Measurements from ENCODE around the gene CBFA2T2.

Gene CBFA2T2

DNA sequence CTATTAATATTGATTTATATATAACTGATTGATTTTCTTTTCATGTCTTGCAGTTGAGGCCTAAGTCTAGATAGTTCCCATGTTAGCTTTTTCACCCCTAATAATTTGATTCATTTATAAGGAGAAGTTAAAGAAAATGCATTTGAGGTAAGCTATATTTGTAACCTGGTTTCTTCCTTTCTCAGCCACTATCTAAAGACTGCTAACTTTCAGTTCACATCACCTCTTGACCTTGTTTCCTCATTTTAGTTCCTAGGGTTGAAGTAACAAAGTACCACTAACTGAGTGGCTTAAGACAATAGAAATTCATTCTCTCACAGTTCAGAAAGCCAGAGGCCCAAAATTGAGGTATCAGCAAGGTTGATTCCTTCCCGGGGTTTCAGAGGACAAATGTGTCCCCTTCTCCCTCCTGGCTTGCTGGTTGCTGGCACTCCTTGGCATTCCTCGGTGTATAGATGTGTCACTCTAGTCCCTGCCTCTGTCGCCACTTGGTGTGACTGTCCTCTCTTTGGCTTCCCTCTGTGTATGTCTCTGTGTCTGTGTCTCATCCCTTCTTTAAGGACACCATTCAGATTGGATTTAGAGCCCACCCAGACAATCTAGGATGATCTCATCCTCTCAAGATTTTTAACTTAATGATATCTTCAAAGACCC, 116.3 kb downstream of the CBFA2T2 start:
- TF ChIP-seq, protein P1, sequence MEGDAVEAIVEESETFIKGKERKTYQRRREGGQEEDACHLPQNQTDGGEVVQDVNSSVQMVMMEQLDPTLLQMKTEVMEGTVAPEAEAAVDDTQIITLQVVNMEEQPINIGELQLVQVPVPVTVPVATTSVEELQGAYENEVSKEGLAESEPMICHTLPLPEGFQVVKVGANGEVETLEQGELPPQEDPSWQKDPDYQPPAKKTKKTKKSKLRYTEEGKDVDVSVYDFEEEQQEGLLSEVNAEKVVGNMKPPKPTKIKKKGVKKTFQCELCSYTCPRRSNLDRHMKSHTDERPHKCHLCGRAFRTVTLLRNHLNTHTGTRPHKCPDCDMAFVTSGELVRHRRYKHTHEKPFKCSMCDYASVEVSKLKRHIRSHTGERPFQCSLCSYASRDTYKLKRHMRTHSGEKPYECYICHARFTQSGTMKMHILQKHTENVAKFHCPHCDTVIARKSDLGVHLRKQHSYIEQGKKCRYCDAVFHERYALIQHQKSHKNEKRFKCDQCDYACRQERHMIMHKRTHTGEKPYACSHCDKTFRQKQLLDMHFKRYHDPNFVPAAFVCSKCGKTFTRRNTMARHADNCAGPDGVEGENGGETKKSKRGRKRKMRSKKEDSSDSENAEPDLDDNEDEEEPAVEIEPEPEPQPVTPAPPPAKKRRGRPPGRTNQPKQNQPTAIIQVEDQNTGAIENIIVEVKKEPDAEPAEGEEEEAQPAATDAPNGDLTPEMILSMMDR (IDR thresholded peaks at IDR 0.05) = no peak
- Histone ChIP-seq H2AFZ (no peak overlapping the region), H3K9ac (no peak overlapping the region), H3K9me3 (ENCODE audit: control insufficient read depth, low read length) (no peaks in the 10 kb centered on the region), H3K27me3 (ENCODE audit: control insufficient read depth, insufficient read depth, low read length) (no peaks in the 10 kb centered on the region), H3K36me3 (ENCODE audit: control insufficient read depth, insufficient read depth, low read length) (no peaks in the 10 kb centered on the region), H3K4me2 (ENCODE audit: low read length) (no peak overlapping the region), H3K27ac (no peak overlapping the region), H3K79me2 (no peaks in the 10 kb centered on the region), H3K4me1 (no peaks in the 10 kb centered on the region), H3K4me3 (ENCODE audit: low read depth, low read length) (no peak overlapping the region)

DNA sequence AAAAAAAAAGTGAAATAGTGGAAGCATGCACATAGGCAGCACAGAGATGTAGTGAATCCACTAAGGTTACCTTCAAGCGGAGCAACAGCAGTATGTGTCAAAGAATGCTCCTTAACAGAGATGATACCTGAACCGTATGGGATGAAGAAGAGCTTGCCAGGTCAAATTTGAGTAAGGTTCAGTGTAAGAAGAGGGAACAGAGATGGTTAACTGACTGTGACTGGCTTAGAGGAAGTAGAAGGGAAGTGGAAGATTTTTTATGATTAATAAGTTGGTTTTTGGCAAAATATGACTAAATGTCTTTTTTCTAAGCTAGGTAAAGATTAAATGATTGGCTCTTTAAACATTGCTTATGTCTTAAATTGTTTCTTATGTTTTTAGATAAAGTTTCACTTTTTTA, 119.6 kb downstream of the CBFA2T2 start:
- no peaks in the 10 kb centered on the region for H3K27me3 ChIP-seq (ENCODE audit: control insufficient read depth, insufficient read depth, low read length)
- no peak overlapping the region for H3K9ac ChIP-seq
- H3K27ac ChIP-seq = no peak overlapping the region
- no peak overlapping the region for H2AFZ ChIP-seq
- no peak overlapping the region for H3K4me3 ChIP-seq (ENCODE audit: low read depth, low read length)
- H3K79me2 ChIP-seq = no peaks in the 10 kb centered on the region
- no peaks in the 10 kb centered on the region for H3K9me3 ChIP-seq (ENCODE audit: control insufficient read depth, low read length)
- TF ChIP-seq, protein P1 (IDR thresholded peaks at IDR 0.05) = no peak
- no peak overlapping the region for H3K4me2 ChIP-seq (ENCODE audit: low read length)
- H3K36me3 ChIP-seq (ENCODE audit: control insufficient read depth, insufficient read depth, low read length) = no peaks in the 10 kb centered on the region
- H3K4me1 ChIP-seq = no peaks in the 10 kb centered on the region

DNA sequence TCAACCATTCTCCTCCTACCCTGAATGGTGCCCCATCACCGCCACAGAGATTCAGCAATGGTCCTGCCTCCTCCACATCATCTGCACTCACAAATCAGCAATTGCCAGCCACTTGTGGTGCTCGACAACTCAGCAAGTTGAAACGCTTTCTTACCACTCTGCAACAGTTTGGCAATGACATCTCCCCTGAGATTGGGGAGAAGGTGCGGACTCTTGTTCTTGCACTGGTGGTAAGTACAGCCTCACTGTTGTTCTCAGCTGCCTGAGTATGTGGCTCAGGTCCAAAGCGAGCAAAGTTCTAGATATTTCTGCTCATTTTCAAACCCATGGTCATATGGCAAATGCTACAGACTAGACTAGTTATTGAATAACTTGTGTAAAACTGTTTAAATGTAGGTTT, 121.2 kb downstream of the CBFA2T2 start:
- no peak overlapping the region for H2AFZ ChIP-seq
- H3K27ac ChIP-seq = no peak overlapping the region
- no peaks in the 10 kb centered on the region for H3K27me3 ChIP-seq (ENCODE audit: control insufficient read depth, insufficient read depth, low read length)
- no peaks in the 10 kb centered on the region for H3K79me2 ChIP-seq
- no peaks in the 10 kb centered on the region for H3K9me3 ChIP-seq (ENCODE audit: control insufficient read depth, low read length)
- no peaks in the 10 kb centered on the region for H3K36me3 ChIP-seq (ENCODE audit: control insufficient read depth, insufficient read depth, low read length)
- H3K4me1 ChIP-seq = no peaks in the 10 kb centered on the region
- no peak overlapping the region for H3K9ac ChIP-seq
- no peak overlapping the region for H3K4me2 ChIP-seq (ENCODE audit: low read length)
- TF ChIP-seq, protein P1 (IDR thresholded peaks at IDR 0.05) = no peak
- H3K4me3 ChIP-seq (ENCODE audit: low read depth, low read length) = no peak overlapping the region

DNA sequence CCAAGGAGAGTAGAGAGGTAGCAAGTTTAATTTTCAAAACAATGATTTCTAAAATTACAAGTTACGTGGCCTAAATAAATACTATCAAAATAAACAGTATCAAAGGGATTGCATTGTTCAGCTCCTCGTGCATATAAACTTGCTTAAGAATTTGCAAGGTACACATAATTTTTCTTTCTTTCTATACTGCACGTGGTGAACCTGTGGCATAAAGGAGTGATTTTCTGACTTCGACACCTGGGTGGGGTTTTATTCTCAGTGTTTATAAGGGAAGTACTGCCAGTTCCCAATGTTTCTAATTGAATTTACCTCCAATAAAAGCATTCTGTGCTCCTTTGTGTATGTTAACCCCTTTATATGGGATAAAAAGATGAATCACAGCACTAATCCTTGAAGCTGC, 122.1 kb downstream of the CBFA2T2 start:
- H3K36me3 ChIP-seq (ENCODE audit: control insufficient read depth, insufficient read depth, low read length) = no peaks in the 10 kb centered on the region
- H3K4me3 ChIP-seq (ENCODE audit: low read depth, low read length) = no peak overlapping the region
- TF ChIP-seq, protein P1 (IDR thresholded peaks at IDR 0.05) = no peak
- H2AFZ ChIP-seq = no peak overlapping the region
- H3K9ac ChIP-seq = no peak overlapping the region
- no peaks in the 10 kb centered on the region for H3K9me3 ChIP-seq (ENCODE audit: control insufficient read depth, low read length)
- no peaks in the 10 kb centered on the region for H3K27me3 ChIP-seq (ENCODE audit: control insufficient read depth, insufficient read depth, low read length)
- H3K27ac ChIP-seq = no peak overlapping the region
- no peaks in the 10 kb centered on the region for H3K79me2 ChIP-seq
- H3K4me1 ChIP-seq = no peaks in the 10 kb centered on the region
- no peak overlapping the region for H3K4me2 ChIP-seq (ENCODE audit: low read length)

DNA sequence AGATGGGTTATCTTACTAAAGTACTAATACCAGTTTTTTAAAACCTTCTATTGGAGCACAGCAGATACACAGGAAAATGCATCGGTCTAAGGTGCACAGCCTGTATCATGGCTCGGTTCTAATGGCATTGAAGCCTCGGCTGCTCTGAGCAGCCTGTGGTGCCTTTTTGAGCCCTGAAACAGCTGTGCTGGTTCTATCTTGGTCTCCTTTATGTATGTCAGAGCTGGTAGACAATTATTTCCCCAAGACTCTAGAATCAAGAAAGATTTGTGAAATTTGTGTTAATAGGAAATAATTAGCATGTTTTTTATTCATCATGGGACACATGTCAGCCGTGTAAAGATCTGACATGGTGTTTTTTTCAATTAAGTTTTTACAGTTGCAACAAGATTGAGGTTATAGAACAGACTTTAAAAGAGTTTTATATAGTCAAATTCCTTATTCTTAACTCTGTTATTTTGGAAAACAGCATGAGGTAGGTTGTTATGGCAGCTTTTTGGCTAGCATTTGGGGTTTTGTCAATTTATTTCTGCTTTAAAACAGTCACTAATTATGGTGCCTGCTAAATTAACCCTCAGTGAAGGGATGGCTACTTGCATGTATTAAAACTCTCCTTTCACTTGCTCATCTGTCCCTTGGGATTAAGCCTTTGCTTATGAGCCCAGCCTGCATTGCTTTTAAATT, 132.0 kb downstream of the CBFA2T2 start:
- Histone ChIP-seq H3K4me2 (ENCODE audit: low read length) (no peak overlapping the region), H3K36me3 (ENCODE audit: control insufficient read depth, insufficient read depth, low read length) (no peaks in the 10 kb centered on the region), H2AFZ (no peak overlapping the region), H3K9ac (no peak overlapping the region), H3K27me3 (ENCODE audit: control insufficient read depth, insufficient read depth, low read length) (no peaks in the 10 kb centered on the region), H3K9me3 (ENCODE audit: control insufficient read depth, low read length) (no peaks in the 10 kb centered on the region), H3K27ac (no peak overlapping the region), H3K79me2 (peaks cover 2% of the 10 kb centered on the region), H3K4me1 (no peaks in the 10 kb centered on the region), H3K4me3 (ENCODE audit: low read depth, low read length) (no peak overlapping the region)
- TF ChIP-seq, protein P1 (IDR thresholded peaks at IDR 0.05) = no peak

All from parathyroid adenoma (tissue), 2 donors.